GM18907 (cell line): ENCODE data around the gene FBN3.
"Not testable (repeated sequence)": the region's sequence is repeated elsewhere in the genome, so short reads cannot be mapped to it uniquely, and the experiment has no call there.

ENCODE experiments used
- ATAC-seq: cut with Tn5 transposase; IDR thresholded peaks from one replicate; pipeline ENCODE4 v1.9.1; 2021; ENCODE audit warnings: mild to moderate bottlenecking, moderate library complexity; ENCODE audit not compliant: unreplicated experiment

FBN3 gene

DNA sequence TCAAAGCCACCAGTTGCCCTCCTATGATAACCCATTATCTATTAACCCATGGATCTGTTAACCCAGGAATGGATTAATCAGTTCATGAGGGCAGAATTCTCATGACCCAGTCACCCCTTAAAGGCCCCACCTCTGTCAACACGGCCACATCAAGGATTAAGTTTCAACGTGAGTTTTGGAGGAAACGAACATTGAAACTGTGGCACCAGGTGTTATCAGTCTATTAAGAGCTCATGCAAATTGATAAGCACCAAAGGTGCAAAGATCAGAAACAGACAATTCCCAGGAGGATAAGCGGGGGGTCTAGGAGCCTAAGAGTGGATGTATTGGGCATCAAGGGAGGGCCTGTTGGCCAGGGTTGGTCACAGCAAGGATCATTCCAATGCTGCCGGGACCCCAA, 124.1 kb downstream of the FBN3 start:
- ATAC-seq = no peak

DNA sequence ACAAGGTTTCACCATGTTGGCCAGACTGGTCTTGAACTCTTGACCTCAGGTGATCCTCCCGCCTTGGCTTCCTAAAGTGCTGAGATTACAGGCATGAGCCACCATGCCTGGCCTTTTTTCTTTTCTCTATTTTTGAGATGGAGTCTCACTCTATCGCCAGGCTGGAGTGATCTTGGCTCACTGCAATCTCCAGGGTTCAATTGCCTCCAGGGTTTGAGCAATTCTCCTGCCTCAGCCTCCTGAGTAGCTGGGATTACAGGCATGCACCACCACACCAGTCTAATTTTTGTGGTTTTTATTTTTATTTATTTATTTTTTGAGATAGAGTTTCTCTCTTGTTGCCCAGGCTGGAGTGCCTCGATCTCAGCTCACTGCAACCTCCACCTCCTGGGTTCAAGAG, 125.1 kb downstream of the FBN3 start:
- not testable (repeated sequence) for ATAC-seq

- no peak for ATAC-seq
These were observed 126.0 kb downstream of the FBN3 start for GRCh38 chr19:8023371-8023770.

GRCh38 chr19:8022275-8022674, 127.1 kb downstream of the FBN3 start:
- ATAC-seq = no peak

- no peak for ATAC-seq
These were observed 128.0 kb downstream of the FBN3 start for GRCh38 chr19:8021374-8021773.

DNA sequence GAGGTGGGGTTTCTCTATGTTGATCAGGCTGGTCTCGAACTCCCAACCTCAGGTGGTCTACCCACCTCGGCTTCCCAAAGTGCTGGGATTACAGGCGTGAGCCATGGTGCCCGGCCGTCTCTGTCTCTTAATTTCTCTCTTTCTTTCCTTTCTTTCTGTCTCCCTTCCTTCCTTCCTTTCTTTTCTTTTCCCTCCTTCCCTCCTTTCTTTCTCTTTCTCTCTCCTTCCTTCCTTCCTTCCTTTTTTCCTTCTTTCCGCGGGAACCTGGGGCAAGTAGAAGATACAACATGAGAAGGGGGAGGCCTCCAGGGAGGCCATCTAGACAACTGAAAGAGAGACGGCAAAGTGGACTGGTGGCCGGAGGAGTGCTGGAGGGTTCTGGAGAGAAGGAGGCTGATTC, 128.7 kb downstream of the FBN3 start:
- no peak for ATAC-seq

DNA sequence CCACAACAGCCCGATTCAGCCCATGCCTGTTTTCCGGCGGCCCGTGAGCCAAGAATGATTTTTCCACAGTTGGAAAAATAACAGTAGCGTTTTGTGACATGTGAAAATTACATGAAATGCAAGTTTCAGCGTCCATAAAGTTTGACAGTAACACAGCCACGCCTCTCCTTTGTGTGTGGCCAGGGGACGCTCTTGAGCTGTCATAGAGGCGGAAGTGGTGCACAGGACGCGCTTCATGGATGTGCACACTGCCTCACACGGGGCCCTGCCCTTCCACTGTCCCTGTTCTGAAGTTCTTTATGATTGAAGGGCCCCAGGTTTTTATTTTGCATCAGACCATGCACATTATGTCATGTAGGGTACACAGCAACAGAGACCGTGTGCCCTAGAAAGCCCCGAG, 131.6 kb downstream of the FBN3 start:
- ATAC-seq = no peak
